GM12878 (cell line): ENCODE data around the gene ARHGEF26.

Experiments
- CHD2 ChIP-seq: IDR thresholded peaks from 2 replicates; pipeline ENCODE4 v1.6.1; 2011; ENCODE audit warnings: low read depth, low read length, improper control_type of control experiment, borderline replicate concordance
- CTCF ChIP-seq, 3 experiments: IDR thresholded peaks in 2 of 3; conservative IDR thresholded peaks in 1 of 3; 2 replicates each; pipeline ENCODE4 v1.5.1; 2011; ENCODE audit warnings: low read depth in 3 of 3, low read length in 3 of 3, mild to moderate bottlenecking in 3 of 3, control low read depth in 2 of 3, moderate library complexity in 2 of 3, inconsistent platforms in 1 of 3, mixed read lengths in 1 of 3; ENCODE audit not compliant: control insufficient read depth in 2 of 3, insufficient read depth in 1 of 3; ENCODE audit errors: extremely low read depth in 1 of 3
- ESRRA ChIP-seq: IDR thresholded peaks from 2 replicates; pipeline ENCODE4 v1.6.1; 2012; ENCODE audit warnings: mild to moderate bottlenecking, low read length, improper control_type of control experiment
- EZH2 ChIP-seq: IDR thresholded peaks from 2 replicates; pipeline ENCODE4 v1.6.1; 2012; ENCODE audit warnings: low read depth, mild to moderate bottlenecking, control low read depth, inconsistent platforms, low read length, borderline replicate concordance; ENCODE audit not compliant: control insufficient read depth
- NR2C2 ChIP-seq: IDR thresholded peaks from 2 replicates; pipeline ENCODE4 v1.6.1; 2011; ENCODE audit warnings: borderline replicate concordance, low read depth; ENCODE audit not compliant: control insufficient read depth, insufficient read length
- SRF ChIP-seq, 2 experiments: IDR thresholded peaks; 2 replicates each; pipeline ENCODE4 v1.6.1; 2011; ENCODE audit warnings: low read depth in 2 of 2, low read length in 2 of 2, mild to moderate bottlenecking in 1 of 2, moderate library complexity in 1 of 2

- TF ChIP-seq SRF (IDR thresholded peaks at IDR 0.05; ENCODE audit: low read depth in 2 of 2, low read length in 2 of 2) (no peak), CTCF (IDR thresholded peaks at IDR 0.05 in 2 of 3, conservative IDR thresholded peaks at IDR 0.05 in 1 of 3; ENCODE audit: control insufficient read depth in 2 of 3, extremely low read depth in 1 of 3, insufficient read depth in 1 of 3, low read depth in 3 of 3, low read length in 3 of 3) (no peak), CHD2 (no peak), NR2C2 (no peak), EZH2 (no peak), ESRRA (no peak)
These were observed 46.2 kb upstream of the ARHGEF26 start for GRCh38 chr3:154074966-154075365.
